ENCODE data around the gene NDUFB3. TPM values are rescaled to one million over a fixed set of nuclear protein-coding genes. Genes with fewer than 3 reads are reported as not detected.
"Not testable (repeated sequence)": the region's sequence is repeated elsewhere in the genome, so short reads cannot be mapped to it uniquely, and the experiment has no call there.

Gene NDUFB3
- 10 to 100 TPM; 46.2 to 71.5 TPM for total RNA-seq
- 10 to 100 TPM; 86.7 to 87.5 TPM for polyA plus RNA-seq
- long read RNA-seq, donor 1, transcript NDUFB3-201 (3 exons, 755 nt): major isoform, 87 of 209 reads
- long read RNA-seq, donor 1, partial matches to known transcripts: 121 of 209 reads
- long read RNA-seq, donor 1, other reads (novel, unspliced or antisense): 0 of 209 reads
- long read RNA-seq, donor 2, transcript NDUFB3-201 (3 exons, 755 nt): major isoform, 44 of 111 reads
- long read RNA-seq, donor 2, partial matches to known transcripts: 65 of 111 reads
- long read RNA-seq, donor 2, other reads (novel, unspliced or antisense): 0 of 111 reads
- long read RNA-seq, donor 3, transcript NDUFB3-201 (3 exons, 755 nt): major isoform, 59 of 107 reads
- long read RNA-seq, donor 3, partial matches to known transcripts: 47 of 107 reads
- long read RNA-seq, donor 3, other reads (novel, unspliced or antisense): 0 of 107 reads
- long read RNA-seq, donor 4, transcript NDUFB3-201 (3 exons, 755 nt): major isoform, 52 of 141 reads
- long read RNA-seq, donor 4, partial matches to known transcripts: 86 of 141 reads
- long read RNA-seq, donor 4, other reads (novel, unspliced or antisense): 0 of 141 reads
- long read RNA-seq, donor 5, transcript NDUFB3-201 (3 exons, 755 nt): major isoform, 105 of 127 reads
- long read RNA-seq, donor 5, partial matches to known transcripts: 21 of 127 reads
- long read RNA-seq, donor 5, other reads (novel, unspliced or antisense): 0 of 127 reads

GRCh38 chr2:201071479-201072200 is at the start of gene NDUFB3, which contains the start of gene HYCC2:
Gene NDUFB3 (plus strand): TSS chr2:201072001. CDS start chr2:201078883, 6,882 bp downstream.
Gene HYCC2 (minus strand): TSS chr2:201071671. CDS start chr2:201024009, 47,662 bp downstream.
- Histone ChIP-seq H3K27me3 (ENCODE audit: control insufficient read depth in 3 of 3, insufficient read depth in 3 of 3, low read length in 2 of 3) (no peaks in the 10 kb centered on the region), H3K9ac (ENCODE audit: insufficient read depth in 1 of 2, low read length in 2 of 2) (peak within 1 kb of the TSS; percentile 18 to 95), H3K9me3 (ENCODE audit: control insufficient read depth in 4 of 4, insufficient read depth in 3 of 4, low read length in 3 of 4) (no peaks in the 10 kb centered on the region), H3K36me3 (ENCODE audit: control insufficient read depth in 4 of 4, insufficient read depth in 4 of 4, low read length in 4 of 4) (peaks cover 0 to 5% (median 0%) of the 10 kb centered on the region in 4 donors), H3K4me1 (ENCODE audit: control insufficient read depth in 5 of 5, insufficient read depth in 5 of 5, low read length in 5 of 5) (peaks cover 0 to 26% (median 2%) of the 10 kb centered on the region in 5 donors), H3K4me3 (peak within 1 kb of the TSS; percentile 98), H3K27ac (ENCODE audit: low read depth in 1 of 2, low read length in 1 of 2) (peak within 1 kb of the TSS; percentile 92 to 95)
- TF ChIP-seq CTCF (IDR thresholded peaks at IDR 0.05; ENCODE audit: control extremely low read depth, extremely low read depth): peak; percentile 35
- ATAC-seq (ENCODE audit: insufficient read depth, low FRiP score) (peak; percentile 99), DNase-seq (peak; percentile 94 to 97 (median 97))
- 0% methylated on average over 34 of the region's 34 CpGs for WGBS, 2 donors

DNA sequence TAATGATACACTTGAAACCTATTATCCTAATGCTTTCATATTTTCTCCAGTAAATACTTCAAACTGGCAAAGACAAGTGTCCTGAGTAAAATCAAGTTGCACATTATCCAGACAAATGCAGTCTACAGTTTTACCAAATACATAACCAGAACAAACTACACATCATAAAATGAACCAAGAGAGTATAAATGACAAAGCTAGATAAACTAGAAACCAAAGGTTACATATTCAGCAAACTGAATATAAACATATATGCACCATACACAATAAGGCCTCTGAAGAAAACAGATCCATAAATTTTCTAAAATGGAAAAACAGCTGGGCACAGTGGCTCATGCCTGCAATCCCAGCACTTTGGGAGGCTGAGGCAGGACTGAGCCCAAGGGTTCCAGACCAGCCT is 47.3 kb upstream of the NDUFB3 start:
- H3K9ac ChIP-seq (ENCODE audit: insufficient read depth in 1 of 2, low read length in 2 of 2): no peak overlapping the region
- TF ChIP-seq CTCF (IDR thresholded peaks at IDR 0.05; ENCODE audit: control extremely low read depth, extremely low read depth): no peak
- no peak for ATAC-seq (ENCODE audit: insufficient read depth, low FRiP score)

DNA sequence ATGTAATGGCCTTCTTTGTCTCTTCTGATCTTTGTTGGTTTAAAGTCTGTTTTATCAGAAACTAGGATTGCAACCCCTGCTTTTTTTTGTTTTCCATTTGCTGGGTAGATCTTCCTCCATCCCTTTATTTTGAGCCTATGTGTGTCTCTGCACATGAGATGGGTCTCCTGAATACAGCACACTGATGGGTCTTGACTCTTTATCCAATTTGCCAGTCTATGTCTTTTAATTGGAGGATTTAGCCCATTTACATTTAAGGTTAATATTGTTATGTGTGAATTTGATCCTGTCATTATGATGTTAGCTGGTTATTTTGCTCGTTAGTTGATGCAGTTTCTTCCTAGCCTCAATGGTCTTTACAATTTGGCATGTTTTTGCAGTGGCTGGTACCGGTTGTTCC is 37.4 kb upstream of the NDUFB3 start:
- not testable (repeated sequence) for H3K4me3 ChIP-seq; ATAC-seq (ENCODE audit: insufficient read depth, low FRiP score); H3K27ac ChIP-seq (ENCODE audit: low read depth in 1 of 2, low read length in 1 of 2); H3K9me3 ChIP-seq (ENCODE audit: control insufficient read depth in 4 of 4, insufficient read depth in 3 of 4, low read length in 3 of 4); H3K9ac ChIP-seq (ENCODE audit: insufficient read depth in 1 of 2, low read length in 2 of 2); DNase-seq; H3K27me3 ChIP-seq (ENCODE audit: control insufficient read depth in 3 of 3, insufficient read depth in 3 of 3, low read length in 2 of 3); H3K4me1 ChIP-seq (ENCODE audit: control insufficient read depth in 5 of 5, insufficient read depth in 5 of 5, low read length in 5 of 5); H3K36me3 ChIP-seq (ENCODE audit: control insufficient read depth in 4 of 4, insufficient read depth in 4 of 4, low read length in 4 of 4)
- WGBS, 2 donors: 100% methylated on average over 1 of the region's 2 CpGs

More for the DNA sequence above, 47.3 kb upstream of the NDUFB3 start:
- Histone ChIP-seq H3K9me3 (ENCODE audit: control insufficient read depth in 4 of 4, insufficient read depth in 3 of 4, low read length in 3 of 4) (no peaks in the 10 kb centered on the region), H3K27me3 (ENCODE audit: control insufficient read depth in 3 of 3, insufficient read depth in 3 of 3, low read length in 2 of 3) (no peaks in the 10 kb centered on the region), H3K36me3 (ENCODE audit: control insufficient read depth in 4 of 4, insufficient read depth in 4 of 4, low read length in 4 of 4) (peaks cover 1 to 6% (median 5%) of the 10 kb centered on the region in 4 donors), H3K4me1 (ENCODE audit: control insufficient read depth in 5 of 5, insufficient read depth in 5 of 5, low read length in 5 of 5) (no peaks in the 10 kb centered on the region), H3K27ac (ENCODE audit: low read depth in 1 of 2, low read length in 1 of 2) (no peak overlapping the region), H3K4me3 (no peak overlapping the region)
- no peak for DNase-seq

DNA sequence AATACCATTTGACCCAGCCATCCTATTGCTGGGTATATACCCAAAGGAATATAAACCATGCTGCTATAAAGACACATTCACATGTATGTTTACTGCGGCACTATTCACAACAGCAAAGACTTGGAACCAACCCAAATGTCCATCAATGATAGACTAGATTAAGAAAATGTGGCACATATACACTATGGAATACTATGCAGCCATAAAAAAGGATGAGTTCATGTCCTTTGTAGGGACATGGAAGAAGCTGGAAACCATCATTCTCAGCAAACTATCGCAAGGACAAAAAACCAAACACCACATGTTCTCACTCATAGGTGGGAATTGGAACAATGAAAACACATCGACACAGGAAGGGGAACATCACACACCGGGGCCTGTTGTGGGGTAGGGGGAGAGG is 33.4 kb upstream of the NDUFB3 start:
- H3K4me3 ChIP-seq; H3K9ac ChIP-seq (ENCODE audit: insufficient read depth in 1 of 2, low read length in 2 of 2); H3K9me3 ChIP-seq (ENCODE audit: control insufficient read depth in 4 of 4, insufficient read depth in 3 of 4, low read length in 3 of 4); DNase-seq; H3K4me1 ChIP-seq (ENCODE audit: control insufficient read depth in 5 of 5, insufficient read depth in 5 of 5, low read length in 5 of 5); H3K27me3 ChIP-seq (ENCODE audit: control insufficient read depth in 3 of 3, insufficient read depth in 3 of 3, low read length in 2 of 3); H3K36me3 ChIP-seq (ENCODE audit: control insufficient read depth in 4 of 4, insufficient read depth in 4 of 4, low read length in 4 of 4); H3K27ac ChIP-seq (ENCODE audit: low read depth in 1 of 2, low read length in 1 of 2); ATAC-seq (ENCODE audit: insufficient read depth, low FRiP score): not testable (repeated sequence)
- 97 to 99% methylated on average over 4 of the region's 4 CpGs for WGBS, 2 donors
